GM19023 (cell line): ENCODE data around the gene VPS26C.

Experiments used
- ATAC-seq: cut with Tn5 transposase; IDR thresholded peaks from one replicate; pipeline ENCODE4 v1.9.1; 2021; ENCODE audit warnings: mild to moderate bottlenecking, moderate library complexity; ENCODE audit not compliant: unreplicated experiment

Gene VPS26C

GRCh38 chr21:37266515-37267221, 466 bp downstream of the VPS26C start:
- peak; percentile 6 for ATAC-seq

- ATAC-seq: no peak
Measured at GRCh38 chr21:37264808-37265207, 2.3 kb downstream of the VPS26C start.

- no peak for ATAC-seq
Measured at GRCh38 chr21:37263827-37264600, 3.1 kb downstream of the VPS26C start.

GRCh38 chr21:37259426-37259825, 7.7 kb downstream of the VPS26C start:
- ATAC-seq: no peak

- peak; percentile 67 for ATAC-seq
Measured at GRCh38 chr21:37257967-37258877, 8.9 kb downstream of the VPS26C start.

- peak; percentile 38 for ATAC-seq
Measured at GRCh38 chr21:37257511-37257966, 9.6 kb downstream of the VPS26C start.

- ATAC-seq: no peak
Measured at GRCh38 chr21:37253991-37254390, 13.1 kb downstream of the VPS26C start.

- ATAC-seq: no peak
Measured at GRCh38 chr21:37251294-37251634, 15.9 kb downstream of the VPS26C start.

- ATAC-seq: no peak
Measured at GRCh38 chr21:37249112-37249904, 17.8 kb downstream of the VPS26C start.

GRCh38 chr21:37248298-37248697, 18.8 kb downstream of the VPS26C start:
- ATAC-seq: no peak

GRCh38 chr21:37245151-37245550, 22.0 kb downstream of the VPS26C start:
- no peak for ATAC-seq

GRCh38 chr21:37244501-37245095, 22.5 kb downstream of the VPS26C start:
- no peak for ATAC-seq

GRCh38 chr21:37243961-37244360, 23.2 kb downstream of the VPS26C start:
- ATAC-seq: no peak

GRCh38 chr21:37241426-37241825, 25.7 kb downstream of the VPS26C start:
- ATAC-seq: no peak

- ATAC-seq: no peak
Measured at GRCh38 chr21:37240978-37241377, 26.2 kb downstream of the VPS26C start.

- no peak for ATAC-seq
Measured at GRCh38 chr21:37237764-37238163, 29.4 kb downstream of the VPS26C start.

- no peak for ATAC-seq
Measured at GRCh38 chr21:37237346-37237745, 29.8 kb downstream of the VPS26C start.

GRCh38 chr21:37233551-37234146, 33.5 kb downstream of the VPS26C start:
- ATAC-seq: no peak

- no peak for ATAC-seq
Measured at GRCh38 chr21:37232274-37233018, 34.7 kb downstream of the VPS26C start.
